HG03066 (cell line): ENCODE measurements around the gene ZNF236.
"Not testable (repeated sequence)": the region's sequence is repeated elsewhere in the genome, so short reads cannot be mapped to it uniquely, and the experiment has no call there.

ENCODE experiments used
- ATAC-seq: cut with Tn5 transposase; IDR thresholded peaks from one replicate; pipeline ENCODE4 v1.9.1; 2021; ENCODE audit warnings: low read depth; ENCODE audit not compliant: unreplicated experiment

The ZNF236 gene

GRCh38 chr18:76822506-76823160 lies at the start of gene ZNF236:
TSS of gene ZNF236 (plus strand) at chr18:76822557. CDS start at chr18:76822608, 51 bp downstream.
- peak; percentile 33 for ATAC-seq

- no peak for ATAC-seq
Measured at GRCh38 chr18:76772665-76773064, 49.7 kb upstream of the ZNF236 start.

- not testable (repeated sequence) for ATAC-seq
Measured at GRCh38 chr18:76777036-76777435, 45.3 kb upstream of the ZNF236 start.

GRCh38 chr18:76783786-76784484 lies 38.4 kb upstream of the ZNF236 start:
- ATAC-seq: no peak

- ATAC-seq: no peak
Measured at GRCh38 chr18:76785872-76786271, 36.5 kb upstream of the ZNF236 start.

GRCh38 chr18:76788571-76789317 lies 33.6 kb upstream of the ZNF236 start:
- no peak for ATAC-seq

GRCh38 chr18:76791106-76791505 lies 31.3 kb upstream of the ZNF236 start:
- ATAC-seq: no peak

- ATAC-seq: no peak
Measured at GRCh38 chr18:76791642-76792041, 30.7 kb upstream of the ZNF236 start.

GRCh38 chr18:76794326-76794725 lies 28.0 kb upstream of the ZNF236 start:
- no peak for ATAC-seq

- peak; percentile 94 for ATAC-seq
Measured at GRCh38 chr18:76801567-76802505, 20.5 kb upstream of the ZNF236 start.

GRCh38 chr18:76803413-76803812 lies 18.9 kb upstream of the ZNF236 start:
- no peak for ATAC-seq

GRCh38 chr18:76803814-76804213 lies 18.5 kb upstream of the ZNF236 start:
- ATAC-seq: peak; percentile 54

- no peak for ATAC-seq
Measured at GRCh38 chr18:76805221-76805620, 17.1 kb upstream of the ZNF236 start.

- no peak for ATAC-seq
Measured at GRCh38 chr18:76806301-76806700, 16.1 kb upstream of the ZNF236 start.

- no peak for ATAC-seq
Measured at GRCh38 chr18:76808561-76808960, 13.8 kb upstream of the ZNF236 start.

GRCh38 chr18:76811530-76811929 lies 10.8 kb upstream of the ZNF236 start:
- ATAC-seq: not testable (repeated sequence)

GRCh38 chr18:76814256-76814655 lies 8.1 kb upstream of the ZNF236 start:
- ATAC-seq: no peak

GRCh38 chr18:76816127-76816526 lies 6.2 kb upstream of the ZNF236 start:
- no peak for ATAC-seq

GRCh38 chr18:76817888-76818611 lies 4.3 kb upstream of the ZNF236 start:
- no peak for ATAC-seq
